Activated CD4-positive, alpha-beta T cell treated with anti-CD3 and anti-CD28 coated beads, Interleukin-2, amount 10 ng/mL, durations not matched to agents 7 days and 5 days (primary cell): Measurements from ENCODE around the gene MYCT1. TPM values are rescaled to one million over a fixed set of nuclear protein-coding genes. Genes with fewer than 3 reads are reported as not detected.
"Not testable (repeated sequence)": the region's sequence is repeated elsewhere in the genome, so short reads cannot be mapped to it uniquely, and the experiment has no call there.

Source experiments
- CTCF ChIA-PET: fragments of 350-600 bp; sonication (Branson Sonifier 250); formaldehyde crosslinking; loops from one replicate; lab custom pipeline; 2021; ENCODE audit warnings: antibody characterized with exemption; lab: Charles Lee
- POLR2A ChIA-PET: fragments of 350-600 bp; sonication (Branson Sonifier 250); formaldehyde crosslinking; loops from one replicate; lab custom pipeline; 2021; ENCODE audit warnings: antibody characterized with exemption; lab: Charles Lee
- DNase-seq: peaks from one replicate; pipeline ENCODE4 v3.0.0-alpha.2; 2020
- H3K27ac Mint-ChIP-seq: one replicate; pipeline ENCODE4 v1.8.0; 2021; ENCODE audit warnings: mild to moderate bottlenecking, moderate library complexity, mixed read lengths
- H3K27me3 Mint-ChIP-seq: one replicate; pipeline ENCODE4 v1.8.0; 2021; ENCODE audit warnings: mixed read lengths
- H3K36me3 Mint-ChIP-seq: one replicate; pipeline ENCODE4 v1.8.0; 2021; ENCODE audit warnings: low read depth, mixed read lengths
- H3K4me1 Mint-ChIP-seq: one replicate; pipeline ENCODE4 v1.8.0; 2021; ENCODE audit warnings: mixed read lengths
- H3K4me3 Mint-ChIP-seq: one replicate; pipeline ENCODE4 v1.8.0; 2021; ENCODE audit warnings: mild to moderate bottlenecking, moderate library complexity, mixed read lengths
- H3K9me3 Mint-ChIP-seq: one replicate; pipeline ENCODE4 v1.8.0; 2021; ENCODE audit warnings: mixed read lengths
- total RNA-seq, 2 experiments: library from RNA; stranded (reverse); gene quantifications; one replicate each; pipeline ENCODE4 v1.2.3, GENCODE V29; 2021

Gene MYCT1
- total RNA-seq: not detected

GRCh38 chr6:152697634-152698033 is at the start of gene MYCT1:
Gene MYCT1, plus strand, starts transcription at chr6:152697897. Its CDS starts 6 bp downstream, at chr6:152697903.
- no peaks in the 10 kb centered on the region for H3K4me1 Mint-ChIP-seq
- no peaks in the 10 kb centered on the region for H3K36me3 Mint-ChIP-seq
- no peak within 1 kb of the TSS for H3K4me3 Mint-ChIP-seq
- H3K27me3 Mint-ChIP-seq: peaks cover 21% of the 10 kb centered on the region
- CTCF ChIA-PET: no interaction called here
- POLR2A ChIA-PET: no interaction called here
- no peaks in the 10 kb centered on the region for H3K9me3 Mint-ChIP-seq
- DNase-seq: no peak
- H3K27ac Mint-ChIP-seq: no peak within 1 kb of the TSS

- H3K9me3 Mint-ChIP-seq: no peaks in the 10 kb centered on the region
- no peak overlapping the region for H3K27ac Mint-ChIP-seq
- H3K36me3 Mint-ChIP-seq: no peaks in the 10 kb centered on the region
- CTCF ChIA-PET: no interaction called here
- no peaks in the 10 kb centered on the region for H3K4me1 Mint-ChIP-seq
- no peak overlapping the region for H3K4me3 Mint-ChIP-seq
- DNase-seq: no peak
- POLR2A ChIA-PET: no interaction called here
- peaks cover 6% of the 10 kb centered on the region for H3K27me3 Mint-ChIP-seq
Measured at GRCh38 chr6:152648105-152648504, 49.6 kb upstream of the MYCT1 start.

DNA sequence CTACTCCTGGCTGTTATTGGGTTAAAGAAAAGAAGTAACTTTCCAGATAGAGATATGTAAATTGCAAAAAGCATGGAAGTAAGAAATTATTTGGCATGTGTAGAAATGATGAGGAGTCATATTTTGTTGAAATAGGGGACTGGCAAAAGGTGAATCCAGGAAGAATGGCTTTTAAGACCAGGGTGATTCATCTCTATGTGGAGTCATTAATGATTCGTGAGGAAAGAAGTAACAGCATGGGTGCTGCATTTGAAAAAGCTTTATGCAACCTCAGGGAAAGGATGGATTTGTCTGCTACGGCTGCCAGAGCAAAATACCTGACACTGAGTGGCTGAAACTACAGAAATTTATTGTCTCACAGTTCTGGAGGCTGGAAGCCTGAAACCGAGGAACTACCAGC is 45.7 kb upstream of the MYCT1 start:
- Mint-ChIP-seq H3K27me3 (peaks cover 4% of the 10 kb centered on the region), H3K4me3 (no peak overlapping the region), H3K4me1 (no peaks in the 10 kb centered on the region), H3K27ac (no peak overlapping the region), H3K36me3 (no peaks in the 10 kb centered on the region), H3K9me3 (no peaks in the 10 kb centered on the region)
- ChIA-PET POLR2A (no interaction called here), CTCF (no interaction called here)
- DNase-seq: no peak

DNA sequence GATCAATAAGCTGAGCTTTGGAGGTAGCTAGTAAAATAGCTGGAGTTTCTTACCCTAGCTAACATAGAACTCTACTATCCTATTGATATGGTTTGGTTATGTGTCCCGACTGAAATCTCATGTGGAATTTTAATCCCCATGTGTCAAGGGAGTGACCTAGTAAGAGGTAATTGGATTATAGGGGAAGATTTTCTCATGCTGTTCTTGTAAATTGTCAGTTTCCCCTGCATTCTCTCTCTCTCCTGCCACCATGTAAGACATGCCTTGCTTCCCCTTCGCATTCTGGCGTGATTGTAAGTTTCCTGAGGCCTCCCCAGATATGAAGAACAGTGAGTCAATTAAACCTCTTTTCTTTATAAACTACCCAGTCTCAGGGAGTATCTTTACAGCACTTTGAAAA is 35.9 kb upstream of the MYCT1 start:
- H3K27ac Mint-ChIP-seq: no peak overlapping the region
- no peaks in the 10 kb centered on the region for H3K27me3 Mint-ChIP-seq
- POLR2A ChIA-PET: no interaction called here
- H3K36me3 Mint-ChIP-seq: no peaks in the 10 kb centered on the region
- CTCF ChIA-PET: no interaction called here
- H3K4me1 Mint-ChIP-seq: no peaks in the 10 kb centered on the region
- H3K4me3 Mint-ChIP-seq: no peak overlapping the region
- H3K9me3 Mint-ChIP-seq: no peaks in the 10 kb centered on the region
- DNase-seq: no peak

GRCh38 chr6:152669895-152670294 is 27.8 kb upstream of the MYCT1 start:
- Mint-ChIP-seq H3K9me3 (no peaks in the 10 kb centered on the region), H3K27ac (no peak overlapping the region), H3K27me3 (no peaks in the 10 kb centered on the region), H3K4me3 (no peak overlapping the region), H3K4me1 (no peaks in the 10 kb centered on the region), H3K36me3 (no peaks in the 10 kb centered on the region)
- DNase-seq: no peak
- ChIA-PET POLR2A (no interaction called here), CTCF (no interaction called here)

GRCh38 chr6:152671171-152671570 is 26.5 kb upstream of the MYCT1 start:
- no peak overlapping the region for H3K27ac Mint-ChIP-seq
- no peaks in the 10 kb centered on the region for H3K36me3 Mint-ChIP-seq
- CTCF ChIA-PET: no interaction called here
- H3K9me3 Mint-ChIP-seq: no peaks in the 10 kb centered on the region
- no peak overlapping the region for H3K4me3 Mint-ChIP-seq
- POLR2A ChIA-PET: no interaction called here
- no peak for DNase-seq
- H3K27me3 Mint-ChIP-seq: no peaks in the 10 kb centered on the region
- no peaks in the 10 kb centered on the region for H3K4me1 Mint-ChIP-seq

DNA sequence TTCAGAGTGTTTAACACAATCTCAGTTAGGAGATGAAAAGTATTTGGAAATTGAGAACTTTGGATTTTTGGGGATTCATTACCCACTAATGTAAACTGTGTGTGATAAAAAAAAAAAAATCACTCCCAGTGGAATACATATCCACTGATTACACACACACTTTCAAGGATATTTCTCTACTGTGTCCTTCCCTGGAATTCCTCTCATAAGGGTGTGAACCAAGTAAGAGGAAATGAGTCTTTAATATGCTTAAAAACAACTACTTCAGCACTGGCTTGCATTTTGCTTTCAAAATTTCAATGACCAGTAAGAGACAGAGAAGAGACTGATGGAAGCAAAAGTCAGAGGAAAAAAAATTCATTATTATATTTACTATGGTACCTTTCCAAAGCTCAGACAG is 24.5 kb upstream of the MYCT1 start:
- Mint-ChIP-seq H3K27ac (no peak overlapping the region), H3K36me3 (no peaks in the 10 kb centered on the region), H3K27me3 (no peaks in the 10 kb centered on the region), H3K4me3 (no peak overlapping the region), H3K4me1 (no peaks in the 10 kb centered on the region), H3K9me3 (no peaks in the 10 kb centered on the region)
- ChIA-PET POLR2A (no interaction called here), CTCF (no interaction called here)
- no peak for DNase-seq

- no peak overlapping the region for H3K4me3 Mint-ChIP-seq
- no peak overlapping the region for H3K27ac Mint-ChIP-seq
- H3K27me3 Mint-ChIP-seq: no peaks in the 10 kb centered on the region
- no peaks in the 10 kb centered on the region for H3K4me1 Mint-ChIP-seq
- H3K36me3 Mint-ChIP-seq: no peaks in the 10 kb centered on the region
- H3K9me3 Mint-ChIP-seq: no peaks in the 10 kb centered on the region
- ChIA-PET CTCF (no interaction called here), POLR2A (no interaction called here)
- DNase-seq: no peak
Measured at GRCh38 chr6:152680151-152680550, 17.5 kb upstream of the MYCT1 start.

DNA sequence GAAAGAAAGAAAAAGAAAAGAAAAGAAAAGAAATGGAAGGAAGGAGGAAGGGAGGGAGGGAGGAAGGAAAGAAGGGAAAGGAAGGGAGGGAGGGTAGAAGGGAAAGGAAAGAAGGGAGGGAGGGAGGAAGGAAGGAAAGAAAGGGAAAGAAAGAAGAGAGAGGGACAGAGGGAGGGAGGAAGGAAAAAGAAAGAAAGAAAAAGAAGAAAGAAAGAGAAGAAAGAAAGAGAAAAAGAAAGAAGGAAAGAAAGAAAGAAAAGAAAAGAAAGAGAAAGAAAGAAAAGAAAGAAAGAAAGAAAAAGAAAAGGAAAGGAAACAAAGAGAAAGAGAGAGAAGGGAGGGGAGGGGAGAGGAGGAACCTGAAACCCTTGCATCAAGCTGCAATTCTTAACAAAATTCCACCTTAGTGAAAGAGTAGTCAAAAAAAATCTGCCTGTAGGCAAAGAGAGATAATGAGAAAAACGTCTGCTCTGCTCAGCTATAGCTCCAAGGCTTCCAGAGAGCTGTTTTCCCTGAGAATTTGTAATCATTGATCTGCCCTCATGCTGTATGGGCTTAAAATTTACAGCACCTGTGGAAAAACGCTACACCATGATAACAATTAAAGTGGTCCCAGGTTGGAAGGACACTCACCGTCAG is 16.7 kb upstream of the MYCT1 start:
- Mint-ChIP-seq H3K27me3 (no peaks in the 10 kb centered on the region), H3K4me1 (no peaks in the 10 kb centered on the region), H3K4me3 (no peak overlapping the region), H3K36me3 (no peaks in the 10 kb centered on the region), H3K27ac (no peak overlapping the region), H3K9me3 (no peaks in the 10 kb centered on the region)
- CTCF ChIA-PET: no interaction called here
- POLR2A ChIA-PET: no interaction called here
- no peak for DNase-seq

- DNase-seq: no peak
- no peak overlapping the region for H3K4me3 Mint-ChIP-seq
- no peak overlapping the region for H3K27ac Mint-ChIP-seq
- no peaks in the 10 kb centered on the region for H3K36me3 Mint-ChIP-seq
- no peaks in the 10 kb centered on the region for H3K27me3 Mint-ChIP-seq
- H3K4me1 Mint-ChIP-seq: no peaks in the 10 kb centered on the region
- ChIA-PET CTCF (no interaction called here), POLR2A (no interaction called here)
- H3K9me3 Mint-ChIP-seq: no peaks in the 10 kb centered on the region
Measured at GRCh38 chr6:152682141-152682540, 15.6 kb upstream of the MYCT1 start.

GRCh38 chr6:152682935-152683334 is 14.8 kb upstream of the MYCT1 start:
- CTCF ChIA-PET, H3K27ac Mint-ChIP-seq, H3K9me3 Mint-ChIP-seq, H3K36me3 Mint-ChIP-seq, H3K27me3 Mint-ChIP-seq, H3K4me3 Mint-ChIP-seq, H3K4me1 Mint-ChIP-seq, DNase-seq, POLR2A ChIA-PET: not testable (repeated sequence)

DNA sequence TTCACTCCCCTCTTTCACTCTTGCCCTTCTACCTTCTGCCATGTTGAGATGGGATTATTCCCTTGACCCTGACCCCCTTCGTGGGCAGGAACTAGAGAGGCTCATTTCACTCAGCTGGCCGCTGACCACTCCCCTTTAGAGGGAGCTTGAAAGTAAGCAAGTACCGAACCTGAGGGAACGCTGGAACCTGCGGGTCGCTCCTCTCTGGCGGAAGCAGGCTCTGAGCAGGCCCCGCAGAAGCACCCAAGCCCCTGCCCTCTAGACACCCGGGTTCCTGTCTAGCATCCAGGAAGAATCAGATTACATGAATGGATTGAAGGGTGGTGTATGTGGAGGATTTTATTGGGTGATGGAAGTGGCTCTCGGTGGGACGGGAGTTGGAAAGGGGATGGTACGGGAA is 11.9 kb upstream of the MYCT1 start:
- CTCF ChIA-PET: no interaction called here

DNA sequence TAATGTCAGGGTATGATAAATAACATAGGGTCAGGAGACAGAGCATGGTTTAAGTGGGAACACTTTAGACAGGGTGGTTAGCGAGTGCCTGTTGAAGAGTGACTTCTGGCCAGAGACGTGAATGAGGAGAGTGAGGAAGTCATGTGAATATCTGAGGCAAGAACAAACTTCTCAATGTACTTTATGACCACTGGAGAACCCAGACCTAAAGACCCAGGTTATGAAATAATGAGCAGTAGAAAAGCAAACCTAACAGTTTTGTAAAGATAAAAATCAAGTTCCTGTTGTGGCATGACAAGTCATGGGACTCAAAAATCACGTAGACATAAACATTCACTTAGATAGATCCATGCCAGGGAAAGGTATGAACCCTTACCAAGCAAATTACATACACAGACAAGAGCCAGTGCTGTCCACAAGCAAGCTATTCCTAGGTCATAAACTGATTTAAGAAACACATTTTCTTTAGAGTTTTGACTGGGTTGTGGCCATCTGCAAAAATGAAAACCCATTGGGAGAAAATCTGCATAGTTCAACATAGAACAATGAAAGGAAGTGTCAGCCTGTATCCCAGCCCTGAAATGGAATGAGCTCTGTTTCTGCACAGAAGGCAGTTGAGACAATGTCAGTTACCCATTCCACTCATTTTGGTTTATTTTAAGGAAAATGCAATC is 2.2 kb upstream of the MYCT1 start:
- Mint-ChIP-seq H3K27me3 (peaks cover 7% of the 10 kb centered on the region), H3K4me3 (no peak overlapping the region), H3K27ac (no peak overlapping the region), H3K4me1 (no peaks in the 10 kb centered on the region), H3K9me3 (no peaks in the 10 kb centered on the region), H3K36me3 (no peaks in the 10 kb centered on the region)
- POLR2A ChIA-PET: no interaction called here
- CTCF ChIA-PET: no interaction called here
- no peak for DNase-seq

More for the DNA sequence above, 11.9 kb upstream of the MYCT1 start:
- H3K4me1 Mint-ChIP-seq: no peaks in the 10 kb centered on the region
- no peak for DNase-seq
- no peak overlapping the region for H3K4me3 Mint-ChIP-seq
- POLR2A ChIA-PET: no interaction called here
- no peaks in the 10 kb centered on the region for H3K36me3 Mint-ChIP-seq
- H3K9me3 Mint-ChIP-seq: no peaks in the 10 kb centered on the region
- H3K27me3 Mint-ChIP-seq: no peaks in the 10 kb centered on the region
- no peak overlapping the region for H3K27ac Mint-ChIP-seq

GRCh38 chr6:152696522-152696921 is 1.2 kb upstream of the MYCT1 start:
- DNase-seq: no peak
- ChIA-PET CTCF (no interaction called here), POLR2A (no interaction called here)
- Mint-ChIP-seq H3K27me3 (peaks cover 16% of the 10 kb centered on the region), H3K4me3 (no peak overlapping the region), H3K36me3 (no peaks in the 10 kb centered on the region), H3K4me1 (no peaks in the 10 kb centered on the region), H3K27ac (no peak overlapping the region), H3K9me3 (no peaks in the 10 kb centered on the region)
